HG03342 (cell line): ENCODE measurements around the gene SMC1B.
"Not testable (repeated sequence)": the region's sequence is repeated elsewhere in the genome, so short reads cannot be mapped to it uniquely, and the experiment has no call there.

Experiments used
- ATAC-seq: cut with Tn5 transposase; IDR thresholded peaks from one replicate; pipeline ENCODE4 v1.9.1; 2021; ENCODE audit warnings: mild to moderate bottlenecking, moderate library complexity; ENCODE audit not compliant: unreplicated experiment

Gene SMC1B

DNA sequence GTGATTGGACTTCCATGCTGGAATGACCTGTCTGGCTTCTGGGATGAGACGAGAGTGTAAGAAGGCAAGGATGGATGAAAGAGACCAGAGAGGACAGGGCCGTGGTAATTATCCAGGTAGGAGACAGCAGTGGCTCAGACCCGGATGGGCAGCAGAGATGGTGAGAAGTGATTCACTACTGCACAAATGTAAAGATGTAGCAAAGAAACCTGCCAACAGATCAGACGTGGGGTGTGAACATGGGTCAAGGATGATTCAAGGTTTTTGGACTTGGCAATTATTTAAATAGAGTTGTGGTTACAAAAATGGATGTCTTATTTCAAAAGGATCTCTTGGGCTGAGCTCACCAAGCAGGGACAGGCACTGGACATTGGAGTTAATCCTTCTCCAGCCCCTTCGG lies 32.8 kb upstream of the SMC1B start:
- no peak for ATAC-seq

DNA sequence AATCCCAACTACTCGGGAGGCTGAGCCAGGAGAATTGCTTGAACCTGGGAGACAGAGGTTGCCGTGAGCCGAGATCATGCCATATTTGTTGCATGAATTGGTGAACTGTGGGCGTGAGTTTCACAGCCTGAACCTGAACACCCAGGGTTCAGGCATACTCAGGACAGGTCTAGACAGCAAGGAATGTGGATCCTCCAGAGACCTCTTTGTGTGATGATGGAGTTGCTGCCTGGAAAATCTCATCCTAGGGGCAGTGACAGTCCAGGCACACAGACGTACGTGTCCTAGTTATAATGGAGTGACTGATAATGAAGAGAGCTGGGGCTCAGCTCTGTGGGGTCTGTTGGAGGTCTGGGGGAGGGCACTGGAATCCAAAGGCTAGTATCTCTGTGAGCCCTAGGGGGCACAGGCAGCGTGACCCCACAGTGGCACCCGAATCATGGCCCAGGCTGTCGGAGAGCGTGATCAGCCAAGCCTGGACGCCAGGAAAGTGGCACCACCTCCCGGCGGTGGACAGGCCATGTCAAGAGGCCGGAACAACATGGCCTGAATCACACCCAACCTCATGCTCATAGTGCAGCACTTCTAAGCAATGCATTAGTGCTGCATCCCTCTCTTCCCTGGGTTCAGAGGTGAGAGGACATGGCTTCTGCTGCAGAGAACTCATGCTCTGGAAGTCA lies 31.8 kb upstream of the SMC1B start:
- ATAC-seq = no peak

DNA sequence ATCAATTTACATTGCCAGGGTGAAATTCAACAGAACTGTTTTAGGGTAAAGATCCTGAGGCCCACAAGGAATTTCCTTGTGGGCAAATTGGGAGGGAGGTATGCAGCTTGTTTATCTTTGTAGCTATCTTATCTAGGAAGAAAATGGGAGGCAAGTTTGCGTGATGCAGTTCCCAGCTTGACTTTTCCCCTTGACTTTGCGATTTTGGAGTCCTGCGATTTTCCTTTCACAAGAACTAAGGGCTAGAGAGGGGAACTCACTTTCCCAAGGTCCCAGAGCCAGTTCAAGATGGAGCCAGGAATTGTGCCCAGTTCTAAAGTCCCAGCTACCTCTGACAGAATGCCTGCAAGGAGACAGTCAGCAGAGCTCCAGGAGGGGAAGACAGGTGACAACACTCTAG lies 30.8 kb upstream of the SMC1B start:
- ATAC-seq = no peak

DNA sequence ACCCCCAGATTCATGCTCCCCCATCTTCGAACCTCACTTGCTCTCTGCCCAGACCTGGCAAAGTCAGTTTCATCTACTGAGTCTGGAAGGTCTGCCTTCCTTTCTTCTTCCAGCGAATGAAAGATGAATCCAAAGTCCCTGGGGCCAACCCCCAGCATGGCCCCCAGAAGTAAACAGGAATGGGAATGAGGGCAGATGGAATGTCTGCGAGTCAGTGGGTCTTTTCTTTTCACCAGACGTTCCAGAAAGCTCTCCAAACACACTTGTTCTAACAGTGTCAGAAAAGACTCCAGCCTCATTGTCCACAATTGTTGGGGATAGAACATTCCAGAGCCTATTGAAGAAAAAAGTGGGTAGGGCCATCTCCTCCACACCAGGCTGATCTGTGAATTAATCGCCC lies 28.7 kb upstream of the SMC1B start:
- no peak for ATAC-seq

DNA sequence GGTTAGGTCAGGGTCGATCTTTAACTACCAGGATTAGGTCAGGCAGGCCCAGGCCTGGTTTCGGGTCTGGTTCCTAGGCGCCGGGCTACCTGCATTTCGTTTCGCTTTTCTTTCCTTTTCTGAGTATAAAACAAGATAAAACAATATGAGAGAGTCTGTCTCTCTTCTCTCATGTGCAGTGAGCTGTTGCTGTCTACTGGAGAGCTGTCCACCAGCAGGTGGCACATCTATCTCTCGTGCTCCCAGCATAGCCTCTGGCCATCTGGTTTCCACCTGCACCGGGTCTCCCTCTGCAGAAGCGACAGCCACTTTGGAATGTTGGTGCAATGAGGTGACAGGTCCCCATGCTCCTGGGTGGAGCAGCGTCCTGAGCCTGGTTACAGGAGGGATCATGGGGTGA lies 27.7 kb upstream of the SMC1B start:
- no peak for ATAC-seq

DNA sequence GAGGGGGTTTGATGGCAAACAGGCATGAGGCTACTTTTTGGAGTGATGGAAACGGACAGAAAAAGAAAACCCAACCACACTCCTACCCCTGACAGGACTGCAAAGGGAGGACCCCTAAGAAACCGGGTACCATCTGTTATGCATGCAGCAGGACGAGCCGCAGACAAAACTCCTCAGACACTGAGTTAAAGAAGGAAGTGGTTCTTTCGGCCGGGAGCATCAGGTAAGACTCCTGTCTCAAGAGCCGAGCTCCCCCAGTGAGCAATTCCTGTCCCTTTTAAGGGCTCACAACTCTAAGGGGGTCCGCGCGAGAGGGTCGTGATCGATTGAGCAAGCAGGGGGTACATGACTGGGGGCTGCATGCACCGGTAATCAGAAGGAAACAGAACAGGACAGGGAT lies 27.3 kb upstream of the SMC1B start:
- ATAC-seq = not testable (repeated sequence)

DNA sequence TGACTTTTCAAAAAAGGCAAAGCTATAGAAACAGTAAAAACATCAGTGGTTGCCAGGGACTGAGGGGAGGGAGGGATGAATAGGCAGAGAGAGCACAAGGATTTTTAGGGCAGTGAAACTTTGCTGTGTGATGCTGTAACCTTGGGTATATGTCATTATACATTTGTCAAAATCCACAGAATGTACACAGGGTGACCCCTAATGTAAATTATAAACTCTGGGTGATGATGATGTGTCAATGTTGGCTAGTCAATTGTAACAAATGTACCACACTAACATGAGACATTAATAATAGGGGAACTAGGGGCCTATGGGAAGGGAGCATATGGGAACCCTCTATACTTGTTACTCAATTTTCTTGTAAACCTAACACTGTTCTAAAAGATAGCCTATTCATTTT lies 24.9 kb upstream of the SMC1B start:
- ATAC-seq = no peak

DNA sequence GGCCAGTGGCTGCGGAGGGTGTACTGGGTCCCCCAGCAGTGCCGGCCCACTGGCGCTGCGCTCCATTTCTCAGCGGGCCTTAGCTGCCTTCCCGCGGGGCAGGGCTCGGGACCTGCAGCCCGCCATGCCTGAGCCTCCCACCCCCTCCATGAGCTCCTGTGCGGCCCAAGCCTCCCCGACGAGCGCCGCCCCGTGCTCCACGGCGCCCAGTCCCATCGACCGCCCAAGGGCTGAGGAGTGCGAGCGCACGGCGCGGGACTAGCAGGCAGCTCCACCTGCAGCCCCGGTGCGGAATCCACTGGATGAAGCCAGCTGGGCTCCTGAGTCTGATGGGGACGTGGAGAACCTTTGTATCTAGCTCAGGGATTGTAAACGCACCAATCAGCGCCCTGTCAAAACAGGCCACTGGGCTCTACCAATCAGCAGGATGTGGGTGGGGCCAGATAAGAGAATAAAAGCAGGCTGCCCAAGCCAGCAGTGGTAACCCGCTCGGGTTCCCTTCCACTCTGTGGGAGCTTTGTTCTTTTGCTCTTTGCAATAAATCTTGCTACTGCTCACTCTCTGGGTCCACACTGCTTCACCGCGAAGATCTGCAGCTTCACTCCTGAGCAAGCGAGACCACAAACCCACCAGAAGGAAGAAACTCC lies 23.6 kb upstream of the SMC1B start:
- ATAC-seq = not testable (repeated sequence)

DNA sequence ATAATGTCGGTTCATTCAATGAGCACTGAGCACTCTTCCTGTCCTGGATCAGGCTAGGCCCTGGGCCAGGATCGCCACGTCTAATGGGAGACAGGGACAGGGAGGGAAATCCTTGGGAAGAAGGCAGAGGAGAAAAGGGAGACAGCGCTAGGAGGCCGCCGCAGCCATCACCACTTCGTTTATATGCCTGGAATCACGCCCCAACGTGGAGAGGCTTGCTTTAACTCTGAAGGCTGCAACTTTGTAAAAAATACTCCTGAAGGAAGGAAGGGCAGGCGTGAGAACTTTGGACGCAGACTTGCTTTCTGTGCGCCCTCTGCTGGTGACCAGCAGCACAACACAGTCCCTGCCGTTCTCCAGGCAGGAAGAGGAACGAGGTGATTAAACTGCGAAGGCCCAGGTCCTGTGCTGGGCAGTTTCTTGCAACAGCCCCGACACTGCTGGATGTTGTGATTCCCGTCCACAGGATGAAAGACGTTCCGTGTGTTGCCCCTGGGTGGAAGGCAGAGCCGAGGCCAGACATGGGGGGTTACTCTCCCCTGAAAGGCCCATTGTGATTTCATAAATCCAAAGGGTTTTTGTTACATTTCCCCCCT lies 22.2 kb upstream of the SMC1B start:
- ATAC-seq = no peak

DNA sequence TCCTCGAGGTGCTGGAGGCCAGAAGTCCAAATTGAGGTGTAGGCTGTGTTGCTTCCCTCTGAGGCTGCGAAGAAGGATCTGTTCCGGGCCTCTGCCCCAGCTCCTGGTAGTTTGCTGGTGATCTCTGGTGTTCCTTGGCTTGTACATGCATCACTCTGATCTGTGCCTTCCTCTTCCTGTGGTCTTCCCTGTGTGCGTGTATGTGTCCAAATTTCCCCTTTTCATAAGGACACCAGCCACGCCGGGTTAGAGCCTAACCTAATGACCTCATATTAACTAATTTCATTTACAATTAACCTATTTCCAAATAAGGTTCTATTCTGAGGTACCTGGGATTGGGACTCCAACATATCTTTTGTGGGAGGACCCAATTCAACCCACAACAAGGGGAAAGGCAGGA lies 21.6 kb upstream of the SMC1B start:
- no peak for ATAC-seq

DNA sequence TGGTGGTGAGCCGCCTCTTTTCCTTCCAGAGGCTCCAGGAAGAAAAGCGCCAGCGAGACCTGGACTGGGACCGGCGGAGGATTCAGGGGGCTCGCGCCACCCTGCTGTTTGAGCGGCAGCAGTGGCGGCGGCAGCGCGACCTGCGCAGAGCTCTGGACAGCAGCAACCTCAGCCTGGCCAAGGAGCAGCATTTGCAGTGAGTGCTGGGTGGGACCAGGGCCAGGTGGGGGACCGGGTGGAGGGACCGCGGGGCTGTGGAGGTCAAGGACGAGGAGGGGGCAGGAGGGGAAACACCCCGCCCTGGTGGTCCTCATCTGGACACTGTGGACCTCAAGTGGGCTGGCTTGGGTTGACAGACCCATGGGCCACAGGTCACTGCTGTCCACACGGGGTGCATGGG lies 17.5 kb upstream of the SMC1B start:
- ATAC-seq = no peak

DNA sequence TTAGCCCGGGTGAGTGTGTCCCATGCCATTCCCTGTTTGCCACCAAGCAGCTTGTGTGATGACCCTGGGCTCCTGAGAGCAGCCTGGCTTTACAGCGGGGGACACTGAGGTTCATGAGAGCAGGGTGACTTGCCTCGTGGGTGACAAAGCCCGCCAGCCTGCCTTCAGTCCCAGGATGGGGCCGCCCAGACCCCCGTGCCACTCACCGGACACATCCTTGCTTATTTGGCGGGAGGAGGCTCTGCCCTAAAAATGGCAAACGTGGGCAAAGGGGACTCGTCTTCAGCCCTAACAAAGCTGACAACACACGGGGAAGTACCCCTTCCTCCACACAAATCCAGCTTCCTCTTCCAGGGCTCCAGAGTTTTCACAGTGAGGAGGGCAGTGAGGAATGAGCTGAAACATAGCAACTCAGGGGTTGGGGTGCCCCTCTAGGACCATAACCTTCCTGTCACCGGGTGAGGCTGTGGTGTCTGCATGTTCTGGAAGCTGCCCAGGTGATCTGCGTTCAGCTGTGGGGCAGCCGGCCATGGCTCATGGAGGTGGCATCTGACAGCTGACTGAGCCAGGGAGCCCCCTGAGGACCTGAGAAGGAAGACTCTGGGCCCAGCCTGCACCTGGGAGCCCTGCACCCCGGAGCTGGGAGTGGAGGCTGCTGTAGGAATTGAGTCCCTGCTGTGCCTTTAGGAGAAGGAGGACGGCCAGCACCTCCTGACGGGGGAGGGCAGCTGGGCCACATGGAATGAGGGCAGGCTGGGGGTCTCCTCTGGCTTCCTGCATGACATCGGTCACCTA lies 16.8 kb upstream of the SMC1B start:
- ATAC-seq = no peak

DNA sequence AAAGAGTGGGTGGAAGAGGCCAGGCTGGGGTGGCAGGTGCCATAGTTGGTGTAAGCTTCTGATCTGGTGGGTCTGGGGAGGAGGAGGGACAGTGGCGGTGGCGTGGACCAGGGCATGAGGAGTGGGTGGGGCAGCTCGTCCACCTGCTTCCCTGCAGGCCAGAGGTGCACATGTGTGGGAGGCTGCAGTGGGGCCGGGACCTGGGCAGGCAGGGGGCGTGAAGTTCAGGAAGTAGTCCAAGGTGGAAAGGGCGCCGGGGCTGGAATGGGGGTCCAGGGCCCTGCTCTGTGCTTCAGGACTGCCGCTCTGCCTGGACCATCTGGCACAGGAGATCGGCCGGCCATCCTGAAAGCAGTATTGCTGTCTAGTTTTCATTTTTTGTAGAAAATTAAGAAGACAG lies 16.0 kb upstream of the SMC1B start:
- ATAC-seq = no peak

DNA sequence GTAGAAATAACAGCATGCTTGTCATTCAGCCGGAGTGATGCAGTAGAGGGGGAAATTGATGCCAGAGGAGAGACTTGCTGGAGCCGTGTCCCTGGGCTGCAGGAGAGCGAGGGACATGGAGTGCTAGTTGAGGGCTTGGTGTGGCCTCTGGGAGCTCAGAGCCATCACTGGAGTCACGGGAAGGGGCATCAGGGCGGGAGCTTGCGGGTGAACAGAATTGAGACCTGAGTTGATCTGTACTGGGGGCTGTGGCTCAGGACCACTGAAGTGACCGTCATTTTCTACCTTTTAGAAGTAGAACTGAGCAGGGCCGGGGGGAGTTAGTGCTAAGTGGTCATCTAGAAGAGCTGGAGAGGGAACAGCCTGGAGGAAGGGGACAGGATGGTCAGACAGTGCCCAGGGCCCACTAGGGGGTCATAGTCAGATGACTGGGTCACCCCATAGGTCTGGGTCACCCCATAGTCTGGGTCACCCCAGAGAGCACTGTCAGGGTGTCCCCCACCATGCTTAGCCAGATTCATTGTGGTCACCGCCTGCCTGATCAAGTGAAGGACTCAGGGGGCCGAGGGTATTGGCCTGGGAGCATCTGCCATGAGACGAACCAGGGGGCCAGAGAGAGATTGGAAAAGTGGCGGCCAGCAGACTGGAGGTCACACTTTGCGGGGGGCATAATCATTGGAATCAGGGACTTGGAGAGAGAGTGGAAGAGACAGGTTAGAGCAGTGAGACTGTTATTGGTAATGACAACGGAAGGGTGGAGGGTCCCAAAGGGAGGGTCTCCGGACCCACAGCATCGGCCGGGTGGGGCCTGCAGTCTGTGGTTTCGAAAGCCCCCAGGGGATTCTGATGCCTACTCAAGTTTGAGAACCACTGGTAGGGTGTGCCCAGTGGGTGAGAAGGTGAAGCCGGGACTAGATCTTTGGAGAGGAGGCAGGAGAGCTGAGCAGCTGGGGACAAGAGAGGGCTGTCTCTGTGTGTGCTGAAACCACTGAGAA lies 15.3 kb upstream of the SMC1B start:
- ATAC-seq = no peak

DNA sequence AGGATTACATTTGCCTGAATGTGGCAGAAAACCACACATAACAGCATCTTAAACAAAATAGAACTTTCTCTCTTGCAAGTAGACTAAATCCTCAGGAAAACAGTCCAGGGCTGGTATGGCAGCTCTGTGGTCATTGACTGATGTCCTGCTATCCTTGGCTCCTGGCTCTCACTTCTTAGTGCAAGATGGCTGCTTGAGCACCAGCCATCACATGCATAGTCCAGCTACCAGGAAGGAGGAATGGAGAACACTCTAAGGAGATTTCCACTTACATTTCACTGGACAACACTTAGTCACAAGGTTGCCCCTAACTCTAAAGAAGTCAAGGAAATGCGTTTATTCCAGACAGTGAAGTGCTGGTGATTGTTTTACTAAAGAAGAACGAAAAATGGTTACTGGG lies 13.7 kb upstream of the SMC1B start:
- ATAC-seq = no peak

DNA sequence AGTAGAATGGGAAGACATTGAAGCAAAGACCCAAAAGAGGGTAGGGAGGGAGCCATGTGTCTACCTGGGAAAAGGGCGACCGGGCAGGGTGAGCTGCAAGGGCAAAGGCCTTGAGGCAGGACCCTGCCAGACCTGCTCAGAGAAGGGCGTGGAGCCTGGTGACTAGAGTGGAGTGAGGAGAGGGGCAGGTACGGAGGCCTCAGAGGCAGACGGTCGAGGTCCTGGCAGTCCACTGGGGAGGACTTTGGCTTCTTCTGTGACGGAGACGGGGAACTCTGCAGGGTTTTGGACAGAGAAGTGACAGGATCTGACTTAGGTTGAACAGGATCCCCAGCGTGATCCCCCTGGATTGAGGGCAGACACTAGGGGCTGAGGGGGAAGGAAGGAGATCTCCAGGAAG lies 13.0 kb upstream of the SMC1B start:
- no peak for ATAC-seq

DNA sequence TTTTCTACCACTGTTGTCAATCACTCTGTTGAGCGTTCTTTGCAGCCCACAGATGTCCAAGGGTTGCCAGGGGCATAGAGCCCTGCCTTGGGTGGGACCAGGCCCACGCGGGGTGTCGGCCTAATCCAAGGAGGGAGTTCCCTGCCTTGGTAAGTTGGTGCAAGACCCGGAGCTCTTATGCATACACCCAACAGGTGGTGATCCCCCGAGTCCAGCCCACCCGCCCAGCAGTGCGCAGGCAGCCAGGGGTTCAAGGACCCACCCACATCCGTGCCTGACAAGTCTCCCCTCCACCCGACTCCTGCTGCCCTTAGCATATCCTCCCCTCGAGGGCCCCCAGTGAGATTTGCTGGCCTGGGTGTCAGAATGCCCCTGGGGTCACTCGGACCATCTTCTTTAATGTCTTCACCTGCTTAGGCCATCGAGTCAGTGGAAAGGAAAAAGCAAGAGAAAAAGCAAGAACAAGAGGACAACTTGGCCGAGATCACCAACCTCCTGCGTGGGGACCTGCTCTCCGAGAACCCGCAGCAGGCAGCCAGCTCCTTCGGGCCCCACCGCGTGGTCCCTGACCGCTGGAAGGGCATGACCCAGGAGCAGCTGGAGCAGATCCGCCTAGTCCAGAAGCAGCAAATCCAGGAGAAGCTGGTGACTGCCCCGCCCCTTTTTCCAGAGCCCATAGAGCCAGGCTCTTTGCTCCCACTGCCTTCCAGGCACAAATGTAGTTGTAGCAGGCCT lies 12.3 kb upstream of the SMC1B start:
- no peak for ATAC-seq

DNA sequence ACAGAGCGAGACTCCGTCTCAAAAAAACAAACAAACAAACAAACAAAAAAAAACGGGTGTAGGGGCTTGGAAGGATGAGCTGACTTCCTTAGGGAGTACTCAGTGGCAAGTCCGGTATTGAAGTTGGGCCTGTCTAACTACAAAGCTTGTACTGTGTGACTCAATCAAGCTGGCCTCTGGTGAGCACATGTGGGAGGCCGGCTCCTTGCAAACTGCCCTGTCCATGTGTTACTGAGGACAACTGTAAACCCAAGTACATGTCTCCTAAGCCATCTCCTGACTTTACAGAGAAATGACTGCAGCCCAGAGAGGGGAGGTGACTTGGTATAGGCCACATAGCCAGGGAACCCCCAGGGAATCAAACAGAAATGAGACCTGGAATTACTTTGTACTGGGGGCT lies 11.7 kb upstream of the SMC1B start:
- ATAC-seq = no peak

DNA sequence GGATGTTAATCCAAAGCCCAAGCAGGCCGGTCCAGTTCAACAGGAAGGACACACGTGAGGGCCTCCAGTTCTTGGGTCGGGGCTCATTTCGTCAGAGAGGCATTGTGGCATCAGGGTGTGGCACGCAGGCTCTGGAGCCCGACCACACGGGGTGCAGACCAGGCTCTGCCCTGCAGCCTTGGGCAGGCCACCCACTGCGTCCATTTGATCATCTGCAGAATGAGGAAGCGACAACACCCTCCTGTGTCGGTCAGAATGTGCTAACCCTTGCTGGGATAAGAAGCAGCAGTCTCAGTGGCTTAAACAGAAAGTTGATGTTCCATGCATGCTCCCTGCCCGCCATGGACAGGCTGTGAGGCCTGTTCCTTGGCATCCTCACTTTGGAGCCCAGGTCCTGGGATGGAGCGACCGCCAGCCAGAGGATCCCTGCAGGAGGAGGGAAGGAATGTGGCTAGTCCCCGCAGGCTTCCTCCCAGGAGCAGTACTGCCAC lies 10.9 kb upstream of the SMC1B start:
- no peak for ATAC-seq

DNA sequence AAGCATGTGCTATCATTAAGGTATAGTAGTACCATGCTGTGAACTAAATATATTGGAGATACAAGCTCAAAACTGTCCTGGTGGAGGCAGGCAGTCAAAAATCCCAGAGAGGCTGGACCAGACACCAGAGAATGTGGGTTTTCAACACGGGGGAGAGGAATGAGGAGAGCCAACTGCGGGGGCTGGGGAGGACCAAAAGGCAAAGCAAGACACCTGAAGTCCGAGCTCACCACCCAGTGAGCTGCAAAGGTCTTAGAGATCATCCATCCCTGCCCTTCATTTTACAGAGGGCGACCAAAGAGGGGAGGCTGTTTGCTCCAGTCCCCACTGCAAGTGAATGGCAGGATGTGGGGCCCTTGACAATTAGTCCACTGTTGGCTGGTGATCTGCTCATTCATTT lies 10.1 kb upstream of the SMC1B start:
- ATAC-seq = no peak
